Colonic mucosa (tissue), 4 donors: ENCODE data around the gene HOXB13. TPM values are rescaled to one million over a fixed set of nuclear protein-coding genes. Genes with fewer than 3 reads are reported as not detected.
A peak's percentile ranks its signal among the peaks of the same experiment; 100 is the strongest.

Experiments used
- DNase-seq: peaks from one replicate; pipeline ENCODE4 v3.0.0-alpha.2; 2020
- H3K27ac ChIP-seq: fragments of 200-600 bp; one replicate; pipeline ENCODE4 v1.8.0; 2021
- H3K27me3 ChIP-seq: fragments of 200-600 bp; one replicate; pipeline ENCODE4 v1.8.0; 2021
- H3K36me3 ChIP-seq: fragments of 200-600 bp; one replicate; pipeline ENCODE4 v1.8.0; 2021
- H3K4me1 ChIP-seq: fragments of 200-600 bp; one replicate; pipeline ENCODE4 v1.8.0; 2021; ENCODE audit warnings: mild to moderate bottlenecking
- H3K4me3 ChIP-seq: fragments of 200-600 bp; one replicate; pipeline ENCODE4 v1.8.0; 2021
- H3K9ac ChIP-seq, 2 donors: one replicate each; pipeline ENCODE4 v1.7.0; 2013; ENCODE audit warnings: control low read depth in 2 of 2, low read depth in 2 of 2, low read length in 2 of 2
- H3K9me3 ChIP-seq: fragments of 200-600 bp; one replicate; pipeline ENCODE4 v1.8.0; 2021
- intact Hi-C: fragments of 100-400 bp; cut with DNase I; formaldehyde crosslinking; loops from one replicate; pipeline ENCODE4 v1.14.1; 2022
- total RNA-seq, 2 donors: library from RNA; stranded (reverse); fragmentation: NEBNext Ultra II Directional in 1 of 2; extraction: Animal tissue kit (Norgen Biotek cat#: 25700) in 1 of 2; gene quantifications; one replicate each; pipeline ENCODE4 v1.2.1, GENCODE V29; 2021
- TF ChIP-seq, protein P1 (sequence below): fragments of 200-600 bp; IDR thresholded peaks from one replicate; pipeline ENCODE4 v1.8.0; 2022; ENCODE audit warnings: antibody characterized with exemption, mild to moderate bottlenecking
- donor health status: healthy.
- donor health status: DM: no; HTN: no; CAD: no.
- donor health status: DM: no; HTN: no; CAD: no.

The HOXB13 gene
- total RNA-seq, 2 donors from 2014 or later = 82.9 to 122 TPM

DNA sequence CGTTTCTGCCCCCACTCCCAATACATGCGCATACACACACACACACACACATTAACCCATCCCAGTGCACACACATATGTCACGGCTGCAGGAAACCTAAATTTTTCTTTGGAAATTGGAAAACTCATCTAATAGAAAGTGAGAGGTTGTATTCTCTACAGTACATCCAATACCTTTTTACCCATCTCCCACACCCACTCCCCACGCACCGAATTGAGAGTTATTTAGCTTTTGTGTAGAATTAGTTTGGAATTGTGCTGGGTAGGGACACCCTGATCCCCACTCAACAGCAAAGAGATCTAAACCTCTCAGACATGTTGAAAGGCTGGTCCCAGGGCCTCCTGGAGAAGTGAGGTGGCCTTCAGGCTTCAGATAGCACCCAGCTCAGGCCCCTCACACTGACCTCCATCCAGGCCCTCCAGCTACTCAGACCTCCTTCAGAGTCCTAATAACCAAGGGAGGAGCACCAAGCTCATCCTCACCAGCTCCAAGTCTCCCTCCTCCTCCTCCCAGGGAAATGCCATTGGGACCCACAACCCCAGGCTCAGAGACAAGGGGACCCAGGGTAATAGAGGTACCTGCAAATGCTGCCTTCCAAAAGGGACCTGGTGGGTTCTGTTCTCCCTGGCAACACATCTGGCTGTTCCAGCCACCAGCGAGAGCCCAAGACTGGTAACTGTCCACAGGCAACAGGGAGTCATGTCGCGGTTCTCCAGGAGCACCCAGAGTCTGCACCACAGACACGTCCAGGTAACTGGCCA, 955 bp downstream of the HOXB13 start:
- H3K4me1 ChIP-seq = no peaks in the 10 kb centered on the region
- peak overlapping the region; percentile 45 for H3K4me3 ChIP-seq
- peaks cover 38% of the 10 kb centered on the region for H3K27me3 ChIP-seq
- peak overlapping the region; percentile 85 for H3K27ac ChIP-seq
- peak; percentile 22 for DNase-seq
- TF ChIP-seq, protein P1, sequence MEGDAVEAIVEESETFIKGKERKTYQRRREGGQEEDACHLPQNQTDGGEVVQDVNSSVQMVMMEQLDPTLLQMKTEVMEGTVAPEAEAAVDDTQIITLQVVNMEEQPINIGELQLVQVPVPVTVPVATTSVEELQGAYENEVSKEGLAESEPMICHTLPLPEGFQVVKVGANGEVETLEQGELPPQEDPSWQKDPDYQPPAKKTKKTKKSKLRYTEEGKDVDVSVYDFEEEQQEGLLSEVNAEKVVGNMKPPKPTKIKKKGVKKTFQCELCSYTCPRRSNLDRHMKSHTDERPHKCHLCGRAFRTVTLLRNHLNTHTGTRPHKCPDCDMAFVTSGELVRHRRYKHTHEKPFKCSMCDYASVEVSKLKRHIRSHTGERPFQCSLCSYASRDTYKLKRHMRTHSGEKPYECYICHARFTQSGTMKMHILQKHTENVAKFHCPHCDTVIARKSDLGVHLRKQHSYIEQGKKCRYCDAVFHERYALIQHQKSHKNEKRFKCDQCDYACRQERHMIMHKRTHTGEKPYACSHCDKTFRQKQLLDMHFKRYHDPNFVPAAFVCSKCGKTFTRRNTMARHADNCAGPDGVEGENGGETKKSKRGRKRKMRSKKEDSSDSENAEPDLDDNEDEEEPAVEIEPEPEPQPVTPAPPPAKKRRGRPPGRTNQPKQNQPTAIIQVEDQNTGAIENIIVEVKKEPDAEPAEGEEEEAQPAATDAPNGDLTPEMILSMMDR = no peak
- no peaks in the 10 kb centered on the region for H3K9me3 ChIP-seq
- intact Hi-C loops = no loop called here
- peak overlapping the region in 1 of 2 donors; percentile 32 for H3K9ac ChIP-seq
- no peaks in the 10 kb centered on the region for H3K36me3 ChIP-seq

DNA sequence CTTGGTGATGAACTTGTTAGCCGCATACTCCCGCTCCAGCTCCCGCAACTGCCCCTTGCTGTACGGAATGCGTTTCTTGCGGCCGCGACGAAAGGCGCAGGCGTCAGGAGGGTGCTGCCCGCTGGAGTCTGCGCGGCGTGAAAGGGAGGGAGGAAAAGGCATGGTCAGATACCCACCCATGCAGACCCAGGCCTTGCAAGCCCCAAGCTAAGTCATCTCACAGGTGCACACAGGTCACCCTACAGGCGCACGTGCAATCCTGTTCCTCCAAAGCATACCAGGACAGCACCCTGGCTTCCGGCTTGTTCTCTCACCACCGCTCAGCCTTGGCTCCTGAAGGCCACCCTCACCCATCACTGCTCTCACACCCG, 1.6 kb downstream of the HOXB13 start:
- Histone ChIP-seq H3K9me3 (no peaks in the 10 kb centered on the region), H3K4me3 (peak overlapping the region; percentile 45), H3K9ac (no peak overlapping the region), H3K27ac (peak overlapping the region; percentile 85), H3K4me1 (no peaks in the 10 kb centered on the region), H3K27me3 (peaks cover 38% of the 10 kb centered on the region), H3K36me3 (no peaks in the 10 kb centered on the region)
- TF ChIP-seq, protein P1 = no peak
- peak; percentile 64 for DNase-seq
- intact Hi-C loops = no loop called here

DNA sequence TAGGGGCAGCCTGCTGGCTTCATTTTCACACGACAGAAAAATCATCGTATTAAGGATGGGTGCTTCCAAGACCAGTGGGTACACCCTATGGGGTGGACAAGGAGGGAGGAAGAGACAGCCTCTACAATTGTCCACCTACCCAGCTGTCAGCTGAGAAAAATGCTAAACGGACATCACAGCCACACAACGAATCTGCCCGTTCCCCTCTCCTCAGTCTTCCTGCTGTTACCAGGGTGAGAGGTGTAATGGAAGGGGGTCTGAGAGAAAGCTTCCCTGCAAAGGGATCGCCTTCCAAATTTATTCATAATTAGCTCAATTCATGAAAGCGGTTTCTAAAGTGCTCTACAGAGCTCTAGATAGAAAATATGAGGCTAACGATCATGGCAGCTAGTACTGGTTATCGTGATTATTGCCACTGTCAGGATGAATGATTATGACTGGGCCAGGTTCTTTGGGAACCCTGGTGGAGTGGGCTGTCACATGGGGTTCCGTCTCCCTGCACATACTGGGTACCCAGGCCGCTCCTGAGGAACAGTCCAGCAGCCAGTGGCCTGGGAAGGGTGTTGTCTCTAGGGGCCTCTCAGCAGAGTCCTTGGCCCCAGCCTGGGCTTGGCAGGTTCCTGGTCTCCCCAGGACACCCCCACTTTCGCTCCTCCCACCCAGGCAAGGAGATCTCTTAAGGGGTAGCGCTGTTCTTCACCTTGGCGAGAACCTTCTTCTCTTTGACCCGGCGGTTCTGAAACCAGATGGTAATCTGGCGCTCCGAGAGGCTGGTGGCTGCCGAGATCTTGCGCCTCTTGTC, 2.2 kb downstream of the HOXB13 start:
- no peaks in the 10 kb centered on the region for H3K4me1 ChIP-seq
- H3K9ac ChIP-seq = no peak overlapping the region
- TF ChIP-seq, protein P1 = no peak
- no peaks in the 10 kb centered on the region for H3K36me3 ChIP-seq
- H3K9me3 ChIP-seq = no peaks in the 10 kb centered on the region
- peak overlapping the region; percentile 85 for H3K27ac ChIP-seq
- peak overlapping the region; percentile 45 for H3K4me3 ChIP-seq
- peaks cover 36% of the 10 kb centered on the region for H3K27me3 ChIP-seq
- DNase-seq = peak; percentile 75
- intact Hi-C loops = no loop called here

DNA sequence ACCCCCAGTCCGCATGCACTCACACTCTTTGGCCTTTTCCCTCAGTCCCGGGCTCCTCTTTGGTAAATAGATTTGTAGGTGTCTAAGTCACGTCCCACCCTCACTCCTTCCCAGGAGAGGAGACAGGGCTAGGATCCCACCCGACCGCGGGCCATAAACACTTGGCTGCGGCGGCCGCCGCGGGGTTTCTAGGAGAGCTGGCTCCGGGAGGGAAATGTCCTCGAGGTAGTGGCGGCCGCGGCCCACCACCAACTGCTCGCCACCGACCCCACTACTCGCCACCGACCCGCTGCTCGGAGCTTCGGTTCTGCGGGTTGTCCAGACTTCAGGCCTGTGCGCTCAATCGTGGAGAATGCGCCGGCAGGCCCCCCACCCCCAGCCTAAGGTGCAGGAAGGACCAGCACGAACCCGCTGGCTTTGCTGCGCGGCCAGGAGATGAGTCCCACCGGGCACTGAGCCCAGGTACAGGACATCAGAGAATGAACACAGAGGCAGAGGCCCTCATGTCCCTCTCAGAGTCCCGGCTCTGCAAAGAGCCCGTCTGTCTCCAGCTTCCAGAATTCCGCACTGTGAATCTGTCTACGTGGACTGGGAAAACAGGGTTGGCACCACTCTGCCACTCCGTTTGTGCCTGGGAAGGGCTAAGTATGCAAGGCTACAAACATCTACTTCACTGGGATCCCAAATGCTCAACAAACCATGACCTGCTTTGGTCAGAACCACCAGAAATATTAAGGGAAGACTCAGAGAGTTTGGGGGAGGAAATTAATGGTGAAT, 3.1 kb downstream of the HOXB13 start:
- Histone ChIP-seq H3K36me3 (no peaks in the 10 kb centered on the region), H3K27me3 (peaks cover 36% of the 10 kb centered on the region), H3K27ac (peak overlapping the region; percentile 85), H3K9me3 (no peaks in the 10 kb centered on the region), H3K4me3 (peak overlapping the region; percentile 45), H3K9ac (no peak overlapping the region), H3K4me1 (no peaks in the 10 kb centered on the region)
- TF ChIP-seq, protein P1 = no peak
- intact Hi-C loops = loop anchor here (2.0 kb wide), 1 partner anchor 65 kb away; no protein-coding TSS in a partner anchor
- peak; percentile 38 for DNase-seq

DNA sequence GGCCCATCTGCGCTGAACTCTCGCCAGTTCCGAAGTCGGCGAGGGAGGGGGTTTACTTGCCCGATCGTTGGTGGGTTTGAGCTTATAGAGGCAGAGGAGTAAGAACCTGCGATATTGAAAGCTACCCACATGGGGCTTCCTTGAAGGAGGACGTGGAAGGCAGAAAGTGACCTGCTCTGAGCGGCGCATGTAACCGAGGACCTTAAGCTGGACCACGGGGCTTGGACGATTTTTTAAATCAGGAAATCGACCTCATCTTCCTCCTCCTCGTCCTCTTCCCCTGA, 3.6 kb downstream of the HOXB13 start:
- intact Hi-C loops = loop anchor here (2.0 kb wide), 1 partner anchor 66 kb away; no protein-coding TSS in a partner anchor
- DNase-seq = peak; percentile 45

More for the DNA sequence above, 3.6 kb downstream of the HOXB13 start:
- Histone ChIP-seq H3K9ac (no peak overlapping the region), H3K9me3 (no peaks in the 10 kb centered on the region), H3K36me3 (no peaks in the 10 kb centered on the region), H3K4me1 (no peaks in the 10 kb centered on the region), H3K27me3 (peaks cover 40% of the 10 kb centered on the region), H3K4me3 (peak overlapping the region; percentile 45), H3K27ac (peak overlapping the region; percentile 85)
- TF ChIP-seq, protein P1 = no peak
